CD8-positive, alpha-beta memory T cell (primary cell): Measurements from ENCODE around the gene ZFPM1. TPM values are rescaled to one million over a fixed set of nuclear protein-coding genes. Genes with fewer than 3 reads are reported as not detected.

Experiments used
- CTCF ChIA-PET: fragments of 350-600 bp; sonication (Branson Sonifier 250); formaldehyde crosslinking; loops from one replicate; lab custom pipeline; 2021; ENCODE audit warnings: antibody characterized with exemption; lab: Charles Lee
- POLR2A ChIA-PET: fragments of 350-600 bp; sonication (Branson Sonifier 250); formaldehyde crosslinking; loops from one replicate; lab custom pipeline; 2021; ENCODE audit warnings: antibody characterized with exemption; lab: Charles Lee
- DNase-seq, 5 donors: peaks; one replicate each; pipeline versions ENCODE4 v3.0.0 to v3.0.0-alpha.2; 2020 to 2022; ENCODE audit warnings: mixed read lengths in 1 of 5
- H3K27ac ChIP-seq: one replicate; pipeline ENCODE4 v1.7.0; 2013; ENCODE audit warnings: low read depth, mild to moderate bottlenecking, low read length, moderate library complexity
- H3K27me3 ChIP-seq: 2 replicates; pipeline ENCODE4 v1.7.0; 2013; ENCODE audit warnings: low read length, mild to moderate bottlenecking; ENCODE audit not compliant: insufficient read depth, poor library complexity, severe bottlenecking
- H3K36me3 ChIP-seq: 2 replicates; pipeline ENCODE4 v1.7.0; 2013; ENCODE audit warnings: mild to moderate bottlenecking, low read length, moderate library complexity; ENCODE audit not compliant: insufficient read depth
- H3K4me1 ChIP-seq: 2 replicates; pipeline ENCODE4 v1.7.0; 2013; ENCODE audit warnings: mild to moderate bottlenecking, low read length, moderate library complexity; ENCODE audit not compliant: insufficient read depth
- H3K4me3 ChIP-seq: 2 replicates; pipeline ENCODE4 v1.7.0; 2013; ENCODE audit warnings: mild to moderate bottlenecking, low read length
- H3K9me3 ChIP-seq: 2 replicates; pipeline ENCODE4 v1.7.0; 2013; ENCODE audit warnings: mild to moderate bottlenecking, low read length
- H3K27ac Mint-ChIP-seq, 8 donors: one replicate each; pipeline ENCODE4 v1.8.0; 2020 to 2021; ENCODE audit warnings: mixed read lengths in 8 of 8, mild to moderate bottlenecking in 6 of 8, inconsistent platforms in 3 of 8, moderate library complexity in 3 of 8
- H3K27me3 Mint-ChIP-seq, 2 donors: one replicate each; pipeline ENCODE4 v1.8.0; 2020 to 2021; ENCODE audit warnings: mixed read lengths in 2 of 2, mild to moderate bottlenecking in 1 of 2, moderate library complexity in 1 of 2
- H3K36me3 Mint-ChIP-seq, 3 donors: one replicate each; pipeline ENCODE4 v1.8.0; 2020 to 2021; ENCODE audit warnings: mixed read lengths in 3 of 3, inconsistent platforms in 1 of 3, mild to moderate bottlenecking in 1 of 3
- H3K4me1 Mint-ChIP-seq, 3 donors: one replicate each; pipeline ENCODE4 v1.8.0; 2020 to 2021; ENCODE audit warnings: mixed read lengths in 3 of 3, inconsistent platforms in 1 of 3, mild to moderate bottlenecking in 1 of 3
- H3K4me3 Mint-ChIP-seq, 7 donors: one replicate each; pipeline ENCODE4 v1.8.0; 2020 to 2021; ENCODE audit warnings: mixed read lengths in 7 of 7, mild to moderate bottlenecking in 6 of 7, moderate library complexity in 4 of 7, inconsistent platforms in 2 of 7
- H3K9me3 Mint-ChIP-seq, 5 donors: one replicate each; pipeline ENCODE4 v1.8.0; 2020 to 2022; ENCODE audit warnings: mixed read lengths in 5 of 5, mild to moderate bottlenecking in 3 of 5, moderate library complexity in 2 of 5, inconsistent platforms in 1 of 5
- polyA plus RNA-seq: library from polyadenylated mRNA; unstranded; fragments of 300-500 nt; fragmentation: Illumina TruSeq; gene quantifications from one replicate; pipeline ENCODE4 v1.2.3, GENCODE V29; 2021
- total RNA-seq, 2 experiments: library from RNA; stranded (reverse); gene quantifications; one replicate each; pipeline ENCODE4 v1.2.3, GENCODE V29; 2021

The ZFPM1 gene
- total and polyA plus RNA-seq, 3 experiments from 2014 or later, result 0.71 to 16.7 (median 15.5) TPM

GRCh38 chr16:88433632-88434352, 19.3 kb upstream of the ZFPM1 start:
- Mint-ChIP-seq H3K4me1 (peaks cover 0 to 12% (median 4%) of the 10 kb centered on the region in 3 donors), H3K36me3 (no peaks in the 10 kb centered on the region)

GRCh38 chr16:88434353-88434690, 18.8 kb upstream of the ZFPM1 start:
- no peak overlapping the region for H3K27ac ChIP-seq
- Mint-ChIP-seq H3K9me3 (no peaks in the 10 kb centered on the region), H3K27me3 (no peaks in the 10 kb centered on the region), H3K4me3 (no peak overlapping the region), H3K4me1 (peaks cover 0 to 12% (median 4%) of the 10 kb centered on the region in 3 donors), H3K27ac (no peak overlapping the region), H3K36me3 (no peaks in the 10 kb centered on the region)
- POLR2A ChIA-PET, result no interaction called here
- H3K36me3 ChIP-seq, result no peaks in the 10 kb centered on the region
- DNase-seq, result no peak
- H3K4me1 ChIP-seq, result no peaks in the 10 kb centered on the region
- H3K9me3 ChIP-seq, result no peaks in the 10 kb centered on the region
- H3K27me3 ChIP-seq, result no peaks in the 10 kb centered on the region
- no peak overlapping the region for H3K4me3 ChIP-seq
- CTCF ChIA-PET, result no interaction called here

More at GRCh38 chr16:88433632-88434352, 19.3 kb upstream of the ZFPM1 start:
- Histone ChIP-seq H3K36me3 (no peaks in the 10 kb centered on the region), H3K27me3 (no peaks in the 10 kb centered on the region), H3K4me1 (no peaks in the 10 kb centered on the region), H3K9me3 (no peaks in the 10 kb centered on the region), H3K4me3 (no peak overlapping the region), H3K27ac (no peak overlapping the region)
- H3K27ac Mint-ChIP-seq, result no peak overlapping the region
- ChIA-PET POLR2A (no interaction called here), CTCF (no interaction called here)
- no peak overlapping the region for H3K4me3 Mint-ChIP-seq
- no peaks in the 10 kb centered on the region for H3K27me3 Mint-ChIP-seq
- DNase-seq, result no peak
- no peaks in the 10 kb centered on the region for H3K9me3 Mint-ChIP-seq

GRCh38 chr16:88434746-88435145, 18.3 kb upstream of the ZFPM1 start:
- Histone ChIP-seq H3K36me3 (no peaks in the 10 kb centered on the region), H3K27ac (no peak overlapping the region), H3K27me3 (no peaks in the 10 kb centered on the region), H3K4me1 (no peaks in the 10 kb centered on the region), H3K9me3 (no peaks in the 10 kb centered on the region), H3K4me3 (no peak overlapping the region)
- no peaks in the 10 kb centered on the region for H3K36me3 Mint-ChIP-seq
- H3K4me3 Mint-ChIP-seq, result no peak overlapping the region
- POLR2A ChIA-PET, result no interaction called here
- peaks cover 0 to 12% (median 4%) of the 10 kb centered on the region in 3 donors for H3K4me1 Mint-ChIP-seq
- CTCF ChIA-PET, result no interaction called here
- H3K9me3 Mint-ChIP-seq, result no peaks in the 10 kb centered on the region
- no peak overlapping the region for H3K27ac Mint-ChIP-seq
- DNase-seq, result no peak
- no peaks in the 10 kb centered on the region for H3K27me3 Mint-ChIP-seq

- no peaks in the 10 kb centered on the region for H3K9me3 ChIP-seq
- Mint-ChIP-seq H3K36me3 (no peaks in the 10 kb centered on the region), H3K4me3 (no peak overlapping the region), H3K4me1 (peaks cover 0 to 12% (median 4%) of the 10 kb centered on the region in 3 donors), H3K9me3 (no peaks in the 10 kb centered on the region), H3K27me3 (no peaks in the 10 kb centered on the region), H3K27ac (no peak overlapping the region)
- ChIA-PET CTCF (interaction anchor here (0.7 to 1.7 kb wide), 2 partner anchors 22 to 127 kb away, joined by 3 to 4 read pairs; no protein-coding TSS in a partner anchor), POLR2A (no interaction called here)
- H3K36me3 ChIP-seq, result no peaks in the 10 kb centered on the region
- no peak overlapping the region for H3K27ac ChIP-seq
- no peaks in the 10 kb centered on the region for H3K4me1 ChIP-seq
- no peak overlapping the region for H3K4me3 ChIP-seq
- no peak for DNase-seq
- H3K27me3 ChIP-seq, result no peaks in the 10 kb centered on the region
These were observed 17.4 kb upstream of the ZFPM1 start for GRCh38 chr16:88435437-88436355.

- CTCF ChIA-PET, result interaction anchor here (0.7 to 2.1 kb wide), 7 partner anchors 9 to 126 kb away, joined by 3 to 7 read pairs (median 3); no protein-coding TSS in a partner anchor
- H3K4me3 Mint-ChIP-seq, result no peak overlapping the region
These were observed 16.3 kb upstream of the ZFPM1 start for GRCh38 chr16:88436796-88437195.

GRCh38 chr16:88437367-88437964, 15.6 kb upstream of the ZFPM1 start:
- no peaks in the 10 kb centered on the region for H3K4me1 ChIP-seq
- no peaks in the 10 kb centered on the region for H3K9me3 Mint-ChIP-seq

More at GRCh38 chr16:88436796-88437195, 16.3 kb upstream of the ZFPM1 start:
- no peak overlapping the region for H3K27ac ChIP-seq
- no peaks in the 10 kb centered on the region for H3K27me3 ChIP-seq
- Mint-ChIP-seq H3K36me3 (no peaks in the 10 kb centered on the region), H3K27me3 (peaks cover 0 to 1% of the 10 kb centered on the region in 2 donors), H3K9me3 (no peaks in the 10 kb centered on the region), H3K27ac (no peak overlapping the region), H3K4me1 (peaks cover 0 to 3% (median 0%) of the 10 kb centered on the region in 3 donors)
- no peaks in the 10 kb centered on the region for H3K36me3 ChIP-seq
- DNase-seq, result no peak
- no peak overlapping the region for H3K4me3 ChIP-seq
- POLR2A ChIA-PET, result no interaction called here
- H3K9me3 ChIP-seq, result no peaks in the 10 kb centered on the region
- no peaks in the 10 kb centered on the region for H3K4me1 ChIP-seq

GRCh38 chr16:88438084-88438870, 14.8 kb upstream of the ZFPM1 start:
- Histone ChIP-seq H3K27me3 (no peaks in the 10 kb centered on the region), H3K27ac (no peak overlapping the region), H3K9me3 (no peaks in the 10 kb centered on the region), H3K4me1 (no peaks in the 10 kb centered on the region), H3K36me3 (no peaks in the 10 kb centered on the region), H3K4me3 (no peak overlapping the region)
- Mint-ChIP-seq H3K4me1 (peaks cover 0 to 4% (median 3%) of the 10 kb centered on the region in 3 donors), H3K4me3 (no peak overlapping the region), H3K27me3 (peaks cover 0 to 1% of the 10 kb centered on the region in 2 donors), H3K36me3 (no peaks in the 10 kb centered on the region), H3K27ac (no peak overlapping the region), H3K9me3 (no peaks in the 10 kb centered on the region)
- ChIA-PET POLR2A (no interaction called here), CTCF (interaction anchor here (0.7 to 2.3 kb wide), 13 partner anchors 7 to 657 kb away, joined by 3 to 7 read pairs (median 4); partner anchors contain the start of gene ZFPM1)
- no peak for DNase-seq

More at GRCh38 chr16:88437367-88437964, 15.6 kb upstream of the ZFPM1 start:
- Mint-ChIP-seq H3K27me3 (peaks cover 0 to 1% of the 10 kb centered on the region in 2 donors), H3K4me1 (no peaks in the 10 kb centered on the region), H3K4me3 (no peak overlapping the region), H3K27ac (no peak overlapping the region), H3K36me3 (no peaks in the 10 kb centered on the region)
- CTCF ChIA-PET, result interaction anchor here (0.7 to 2.3 kb wide), 12 partner anchors 9 to 657 kb away, joined by 3 to 7 read pairs (median 4); partner anchors contain the start of gene ZFPM1
- no peaks in the 10 kb centered on the region for H3K36me3 ChIP-seq
- no peaks in the 10 kb centered on the region for H3K9me3 ChIP-seq
- H3K27ac ChIP-seq, result no peak overlapping the region
- no peaks in the 10 kb centered on the region for H3K27me3 ChIP-seq
- DNase-seq, result peak; percentile 55 to 72 (median 61)
- POLR2A ChIA-PET, result no interaction called here
- H3K4me3 ChIP-seq, result no peak overlapping the region
